A549 (cell line): ENCODE results near the gene FOXA1. TPM values are rescaled to one million over a fixed set of nuclear protein-coding genes. Genes with fewer than 3 reads are reported as not detected.

Source experiments
- ATAC-seq, 2 experiments: fragments of 200-7000 bp in 1 of 2; fragments of >200 bp in 1 of 2; cut with Nextera tagmentation in 1 of 2; cut with Tn5 transposase in 1 of 2; 3 replicates each; pipeline versions ENCODE4 v1.8.0 to v1.9.1; 2018 to 2020; ENCODE audit warnings: mild to moderate bottlenecking in 1 of 2, moderate library complexity in 1 of 2
- CTCF ChIA-PET: fragments of 300-600 bp; sonication (Branson Sonifier 250); formaldehyde crosslinking; extraction: SDS; loops from one replicate; lab custom pipeline; 2021; ENCODE audit warnings: antibody characterized with exemption, inconsistent platforms; lab: Yijun Ruan, JAX
- POLR2A ChIA-PET: fragments of 350-600 bp; formaldehyde crosslinking; extraction: SDS; loops from one replicate; lab custom pipeline; 2021; ENCODE audit warnings: antibody characterized with exemption, inconsistent platforms; lab: Yijun Ruan, JAX
- DNase-seq, 2 experiments: peaks; one replicate each; pipeline versions ENCODE4 v3.0.0 to v3.0.0-alpha.2; 2011 to 2016; ENCODE audit warnings: low read depth in 1 of 2, low spot score in 1 of 2
- FAIRE-seq: peaks from 2 replicates; lab custom pipeline; 2011; peaks lifted over from hg19 to GRCh38; lab: Jason Lieb, UNC
- H3K27ac ChIP-seq, 2 experiments: fragments of >200 bp; sonication (Bioruptor Twin); formaldehyde crosslinking; 3 replicates each; pipeline ENCODE4 v1.5.1; 2016 to 2017
- H3K4me1 ChIP-seq: fragments of >200 bp; sonication (Bioruptor Twin); formaldehyde crosslinking; 3 replicates; pipeline ENCODE4 v1.6.1; 2016
- H3K4me2 ChIP-seq: fragments of >200 bp; sonication (Bioruptor Twin); formaldehyde crosslinking; 3 replicates; pipeline ENCODE4 v1.6.1; 2016
- H3K4me3 ChIP-seq: fragments of >200 bp; sonication (Bioruptor Twin); formaldehyde crosslinking; 3 replicates; pipeline ENCODE4 v1.5.1; 2016
- H3K9me3 ChIP-seq: fragments of >200 bp; sonication (Bioruptor Twin); formaldehyde crosslinking; 3 replicates; pipeline ENCODE4 v1.6.1; 2016
- BCL3 ChIP-seq: fragments of >200 bp; sonication (Bioruptor Twin); formaldehyde crosslinking; IDR thresholded peaks from 3 replicates; pipeline ENCODE4 v1.6.1; 2016
- CBX2 ChIP-seq: fragments of 200-600 bp; sonication (generic); IDR thresholded peaks from 2 replicates; pipeline ENCODE4 v1.6.1; 2016; ENCODE audit warnings: low read depth, mild to moderate bottlenecking, borderline replicate concordance
- CHD2 ChIP-seq: fragments of 150-350 bp; IDR thresholded peaks from 2 replicates; pipeline ENCODE4 v1.6.1; 2014; ENCODE audit warnings: low read length; ENCODE audit not compliant: partially characterized antibody
- CTCF ChIP-seq: fragments of >200 bp; sonication (Bioruptor Twin); formaldehyde crosslinking; IDR thresholded peaks from 3 replicates; pipeline ENCODE4 v1.5.1; 2016
- E2F6 ChIP-seq: IDR thresholded peaks from 2 replicates; pipeline ENCODE4 v1.6.1; 2012; ENCODE audit warnings: low read depth, borderline replicate concordance
- ELK1 ChIP-seq: fragments of 150-350 bp; IDR thresholded peaks from 2 replicates; pipeline ENCODE4 v1.6.1; 2014; ENCODE audit warnings: low read depth, mild to moderate bottlenecking, low read length
- FOSB ChIP-seq: fragments of 250-450 bp; sonication (Bioruptor Pico); IDR thresholded peaks from 2 replicates; pipeline ENCODE4 v1.5.0; 2020; ENCODE audit warnings: mild to moderate bottlenecking, moderate library complexity
- FOSL2 ChIP-seq, 2 experiments: fragments of 450-650 bp in 1 of 2; fragments of >200 bp in 1 of 2; sonication (Bioruptor Twin) in 1 of 2; formaldehyde crosslinking; IDR thresholded peaks; 2 replicates each; pipeline versions ENCODE4 v1.5.0 to v1.6.1; 2016 to 2020; ENCODE audit warnings: mild to moderate bottlenecking in 1 of 2, moderate library complexity in 1 of 2
- FOXS1 ChIP-seq: fragments of 250-450 bp; sonication (Bioruptor Pico); IDR thresholded peaks from 2 replicates; pipeline ENCODE4 v1.5.0; 2020; ENCODE audit warnings: mild to moderate bottlenecking, moderate library complexity
- GATA3 ChIP-seq: IDR thresholded peaks from 2 replicates; pipeline ENCODE4 v1.6.1; 2012; ENCODE audit warnings: borderline replicate concordance
- HDAC2 ChIP-seq: fragments of 200-600 bp; sonication (generic); IDR thresholded peaks from 2 replicates; pipeline ENCODE4 v1.6.1; 2016
- HEYL ChIP-seq: fragments of 250-450 bp; sonication (Bioruptor Pico); IDR thresholded peaks from 2 replicates; pipeline ENCODE4 v1.8.0; 2021; ENCODE audit warnings: mild to moderate bottlenecking, moderate library complexity
- HMGXB4 ChIP-seq: fragments of 250-450 bp; sonication (Bioruptor Pico); IDR thresholded peaks from 2 replicates; pipeline ENCODE4 v1.5.0; 2021; ENCODE audit warnings: mild to moderate bottlenecking, moderate library complexity, borderline replicate concordance
- HOXB5 ChIP-seq: fragments of 250-450 bp; sonication (Bioruptor Pico); IDR thresholded peaks from 2 replicates; pipeline ENCODE4 v1.5.0; 2020; ENCODE audit warnings: mild to moderate bottlenecking, moderate library complexity
- JUN ChIP-seq, 2 experiments: fragments of >200 bp; sonication (Bioruptor Twin); formaldehyde crosslinking; IDR thresholded peaks; 2 replicates in 1 of 2; 3 replicates in 1 of 2; pipeline ENCODE4 v1.6.1; 2016 to 2017
- JUNB ChIP-seq: fragments of >200 bp; sonication (Bioruptor Twin); formaldehyde crosslinking; IDR thresholded peaks from 2 replicates; pipeline ENCODE4 v1.6.1; 2016
- KDM5A ChIP-seq: fragments of 200-600 bp; sonication (generic); IDR thresholded peaks from 2 replicates; pipeline ENCODE4 v1.6.1; 2016; ENCODE audit warnings: antibody characterized with exemption, mild to moderate bottlenecking
- MAFK ChIP-seq: fragments of 450-650 bp; IDR thresholded peaks from 2 replicates; pipeline ENCODE4 v1.6.1; 2014; ENCODE audit not compliant: partially characterized antibody
- MYC ChIP-seq: IDR thresholded peaks from 2 replicates; pipeline ENCODE4 v1.6.1; 2012; ENCODE audit warnings: mild to moderate bottlenecking, inconsistent platforms, low read length, improper control_type of control experiment, borderline replicate concordance
- NPAS2 ChIP-seq: fragments of 250-450 bp; sonication (Bioruptor Pico); IDR thresholded peaks from 2 replicates; pipeline ENCODE4 v1.8.0; 2022; ENCODE audit warnings: mild to moderate bottlenecking, moderate library complexity, borderline replicate concordance
- NR3C1 ChIP-seq: fragments of >200 bp; sonication (Bioruptor Twin); formaldehyde crosslinking; IDR thresholded peaks from 3 replicates; pipeline ENCODE4 v1.6.1; 2017
- RAD21 ChIP-seq, 2 experiments: fragments of >200 bp in 1 of 2; sonication (Bioruptor Twin) in 1 of 2; formaldehyde crosslinking in 1 of 2; IDR thresholded peaks in 1 of 2; conservative IDR thresholded peaks in 1 of 2; 2 replicates in 1 of 2; 3 replicates in 1 of 2; pipeline ENCODE4 v1.6.1; 2012 to 2018; ENCODE audit warnings: inconsistent platforms in 1 of 2
- RARB ChIP-seq: fragments of 250-450 bp; sonication (Bioruptor Pico); IDR thresholded peaks from 2 replicates; pipeline ENCODE4 v1.8.0; 2021; ENCODE audit warnings: mild to moderate bottlenecking, moderate library complexity
- RCOR1 ChIP-seq: fragments of 150-350 bp; IDR thresholded peaks from 2 replicates; pipeline ENCODE4 v1.6.1; 2014; ENCODE audit warnings: antibody characterized with exemption, low read length, low read depth
- SMC3 ChIP-seq: fragments of >200 bp; sonication (Bioruptor Twin); formaldehyde crosslinking; IDR thresholded peaks from 3 replicates; pipeline ENCODE4 v1.6.1; 2018; ENCODE audit warnings: inconsistent platforms
- TP53 ChIP-seq: fragments of 250-450 bp; sonication (Bioruptor Pico); IDR thresholded peaks from 2 replicates; pipeline ENCODE4 v1.5.0; 2021; ENCODE audit warnings: mild to moderate bottlenecking, moderate library complexity
- ZC3H11A ChIP-seq: fragments of 450-650 bp; IDR thresholded peaks from 2 replicates; pipeline ENCODE4 v1.6.1; 2014; ENCODE audit warnings: antibody characterized with exemption, mild to moderate bottlenecking
- ZNF302 ChIP-seq: fragments of 250-450 bp; sonication (Bioruptor Pico); IDR thresholded peaks from 2 replicates; pipeline ENCODE4 v1.9.0; 2021; ENCODE audit warnings: inconsistent platforms, mild to moderate bottlenecking, moderate library complexity
- WGBS: methylation state at CpG from one replicate; pipeline ENCODE4 v1.1.6; 2017; ENCODE audit errors: missing lambda C conversion rate; 5-methylcytosine and 5-hydroxymethylcytosine counted together
- polyA plus RNA-seq, 4 experiments: library from polyadenylated mRNA; depleted of rRNA in 3 of 4; stranded (reverse); fragments of >200 nt; fragmentation: RNase III in 1 of 4; extraction: RNeasy Plus Mini Kit Qiagen cat#74134 plus additional on column Dnase treatment in 1 of 4; gene quantifications; 2 replicates in 3 of 4; 3 replicates in 1 of 4; pipeline ENCODE4 v1.2.3, GENCODE V29; 2011 to 2017

FOXA1 gene
- polyA plus RNA-seq, 2 of the 4 experiments (the other 2 are of a cell fraction), result 5.5 to 17.9 TPM

GRCh38 chr14:37595809-37596621, 966 bp upstream of the FOXA1 start (continued):
- TF ChIP-seq CHD2 (no peak), HEYL (CRISPR knock-in tag) (no peak), CTCF (no peak), ZC3H11A (no peak), FOSL2 (IDR thresholded peaks at IDR 0.05) (no peak), FOSL2 (CRISPR knock-in tag; IDR thresholded peaks at IDR 0.05) (peak; percentile 59), JUNB (no peak), NPAS2 (CRISPR knock-in tag) (no peak), RAD21 (conservative IDR thresholded peaks at IDR 0.05 in 1 of 2, IDR thresholded peaks at IDR 0.05 in 1 of 2) (no peak)

- ATAC-seq, result peak; percentile 26 to 37
- peak; percentile 28 for FAIRE-seq
- POLR2A ChIA-PET, result no interaction called here
- no peaks in the 10 kb centered on the region for H3K9me3 ChIP-seq
- peak overlapping the region; percentile 92 for H3K4me3 ChIP-seq
- WGBS, result 2% methylated on average over 27 of the region's 56 CpGs
- peak; percentile 75 to 92 for DNase-seq
- CTCF ChIA-PET, result interaction anchor here (0.7 to 2.6 kb wide), 20 partner anchors 10 to 364 kb away, joined by 3 to 19 read pairs (median 4); no protein-coding TSS in a partner anchor
- H3K4me2 ChIP-seq, result peak overlapping the region; percentile 95
- H3K4me1 ChIP-seq, result peaks cover 18% of the 10 kb centered on the region
- peak overlapping the region; percentile 90 to 94 for H3K27ac ChIP-seq
- TF ChIP-seq FOSB (CRISPR knock-in tag), result no peak
- peak; percentile 77 for TF ChIP-seq KDM5A
- no peak for TF ChIP-seq RCOR1
- TF ChIP-seq HDAC2, result no peak
- TF ChIP-seq BCL3, result no peak
- TF ChIP-seq NR3C1, result no peak
- TF ChIP-seq RARB (CRISPR knock-in tag), result no peak
- TF ChIP-seq JUN (IDR thresholded peaks at IDR 0.05), result no peak
- TF ChIP-seq CBX2, result no peak
- TF ChIP-seq CTCF, result peak; percentile 83
- no peak for TF ChIP-seq ELK1
- no peak for TF ChIP-seq TP53 (CRISPR knock-in tag)
- no peak for TF ChIP-seq GATA3
- TF ChIP-seq ZNF302, result no peak
- no peak for TF ChIP-seq FOXS1 (CRISPR knock-in tag)
- no peak for TF ChIP-seq HMGXB4 (CRISPR knock-in tag)
- TF ChIP-seq MYC, result no peak
- no peak for TF ChIP-seq HOXB5
- TF ChIP-seq SMC3, result peak; percentile 83
- TF ChIP-seq E2F6, result no peak
- peak; percentile 65 to 78 for TF ChIP-seq RAD21 (conservative IDR thresholded peaks at IDR 0.05 in 1 of 2, IDR thresholded peaks at IDR 0.05 in 1 of 2)
- TF ChIP-seq MAFK, result no peak
Observed at GRCh38 chr14:37594238-37594970, 645 bp downstream of the FOXA1 start.
